GM12873 (cell line): ENCODE results near the gene MIA2.

Source experiments
- TF ChIP-seq, protein P1 (sequence below): IDR thresholded peaks from 2 replicates; pipeline ENCODE4 v1.5.1; 2012; ENCODE audit warnings: low read depth, mild to moderate bottlenecking, moderate library complexity, low read length, control low read depth; ENCODE audit not compliant: insufficient read depth; ENCODE audit errors: missing control alignments

MIA2 gene

DNA sequence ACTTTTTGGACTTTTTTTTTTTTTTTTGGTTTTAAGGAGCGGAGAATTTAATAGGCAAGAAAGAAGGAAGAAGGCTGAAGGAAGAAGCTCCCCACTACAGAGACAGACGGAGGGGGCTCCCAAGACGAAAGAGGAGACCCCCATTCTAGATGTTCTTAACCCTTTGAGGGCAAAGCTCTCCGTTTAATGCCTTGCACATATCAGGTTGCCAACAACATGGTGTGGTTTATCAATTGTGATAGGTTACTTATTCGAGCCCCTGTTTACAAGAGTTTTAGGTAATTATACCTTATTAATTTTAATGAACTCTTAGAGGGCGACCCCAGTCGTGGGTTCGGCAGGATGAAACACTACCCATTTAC is 199.7 kb downstream of the MIA2 start:
- TF ChIP-seq, protein P1, sequence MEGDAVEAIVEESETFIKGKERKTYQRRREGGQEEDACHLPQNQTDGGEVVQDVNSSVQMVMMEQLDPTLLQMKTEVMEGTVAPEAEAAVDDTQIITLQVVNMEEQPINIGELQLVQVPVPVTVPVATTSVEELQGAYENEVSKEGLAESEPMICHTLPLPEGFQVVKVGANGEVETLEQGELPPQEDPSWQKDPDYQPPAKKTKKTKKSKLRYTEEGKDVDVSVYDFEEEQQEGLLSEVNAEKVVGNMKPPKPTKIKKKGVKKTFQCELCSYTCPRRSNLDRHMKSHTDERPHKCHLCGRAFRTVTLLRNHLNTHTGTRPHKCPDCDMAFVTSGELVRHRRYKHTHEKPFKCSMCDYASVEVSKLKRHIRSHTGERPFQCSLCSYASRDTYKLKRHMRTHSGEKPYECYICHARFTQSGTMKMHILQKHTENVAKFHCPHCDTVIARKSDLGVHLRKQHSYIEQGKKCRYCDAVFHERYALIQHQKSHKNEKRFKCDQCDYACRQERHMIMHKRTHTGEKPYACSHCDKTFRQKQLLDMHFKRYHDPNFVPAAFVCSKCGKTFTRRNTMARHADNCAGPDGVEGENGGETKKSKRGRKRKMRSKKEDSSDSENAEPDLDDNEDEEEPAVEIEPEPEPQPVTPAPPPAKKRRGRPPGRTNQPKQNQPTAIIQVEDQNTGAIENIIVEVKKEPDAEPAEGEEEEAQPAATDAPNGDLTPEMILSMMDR = no peak

DNA sequence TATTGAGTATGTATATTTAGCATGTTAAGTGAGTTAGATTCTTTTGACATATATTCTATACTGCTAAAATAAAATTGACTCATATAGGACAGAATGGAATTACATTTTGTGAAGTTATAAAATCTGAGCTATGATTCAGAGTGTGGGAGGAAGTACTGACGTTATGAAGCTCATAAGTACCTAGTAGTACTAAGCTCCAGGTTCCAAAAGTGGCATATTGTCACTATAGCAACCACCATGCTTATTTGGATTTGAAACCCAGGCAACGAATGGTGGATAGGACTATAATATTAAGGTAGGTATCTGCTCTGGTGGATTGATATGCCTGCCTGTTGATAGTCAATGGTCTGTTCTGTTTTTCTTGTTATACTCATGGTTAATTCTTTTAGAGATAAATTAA is 200.7 kb downstream of the MIA2 start:
- TF ChIP-seq, protein P1 = no peak

GRCh38 chr14:39435241-39435640 is 201.5 kb downstream of the MIA2 start:
- TF ChIP-seq, protein P1 = no peak
